ENCODE measurements around the gene COBL.
A peak's percentile ranks its signal among the peaks of the same experiment; 100 is the strongest.

COBL gene

GRCh38 chr7:51082940-51083533 lies 233.6 kb downstream of the COBL start:
- DNase-seq (ENCODE audit: extremely low read depth in 1 of 2, low read depth in 1 of 2), result no peak

GRCh38 chr7:51082096-51082840 lies 234.3 kb downstream of the COBL start:
- no peak for DNase-seq (ENCODE audit: extremely low read depth in 1 of 2, low read depth in 1 of 2)

GRCh38 chr7:51081270-51081890 lies 235.2 kb downstream of the COBL start:
- DNase-seq (ENCODE audit: extremely low read depth in 1 of 2, low read depth in 1 of 2), result no peak

GRCh38 chr7:51080622-51081269 lies 235.9 kb downstream of the COBL start:
- DNase-seq (ENCODE audit: extremely low read depth in 1 of 2, low read depth in 1 of 2), result no peak

- DNase-seq (ENCODE audit: extremely low read depth in 1 of 2, low read depth in 1 of 2), result no peak
Observed at GRCh38 chr7:51080216-51080615, 236.4 kb downstream of the COBL start.

- DNase-seq (ENCODE audit: extremely low read depth in 1 of 2, low read depth in 1 of 2), result no peak
Observed at GRCh38 chr7:51079494-51079893, 237.1 kb downstream of the COBL start.

- DNase-seq (ENCODE audit: extremely low read depth in 1 of 2, low read depth in 1 of 2), result no peak
Observed at GRCh38 chr7:51078653-51079052, 238.0 kb downstream of the COBL start.

- DNase-seq (ENCODE audit: extremely low read depth in 1 of 2, low read depth in 1 of 2), result no peak
Observed at GRCh38 chr7:51077987-51078370, 238.6 kb downstream of the COBL start.

- DNase-seq (ENCODE audit: extremely low read depth in 1 of 2, low read depth in 1 of 2), result no peak
Observed at GRCh38 chr7:51077316-51077986, 239.2 kb downstream of the COBL start.

- no peak for DNase-seq (ENCODE audit: extremely low read depth in 1 of 2, low read depth in 1 of 2)
Observed at GRCh38 chr7:51075681-51076580, 240.7 kb downstream of the COBL start.

GRCh38 chr7:51073171-51073570 lies 243.4 kb downstream of the COBL start:
- no peak for DNase-seq (ENCODE audit: extremely low read depth in 1 of 2, low read depth in 1 of 2)

GRCh38 chr7:51072281-51072680 lies 244.3 kb downstream of the COBL start:
- DNase-seq (ENCODE audit: extremely low read depth in 1 of 2, low read depth in 1 of 2), result no peak

- DNase-seq (ENCODE audit: extremely low read depth in 1 of 2, low read depth in 1 of 2), result no peak
Observed at GRCh38 chr7:51071427-51071826, 245.2 kb downstream of the COBL start.

- no peak for DNase-seq (ENCODE audit: extremely low read depth in 1 of 2, low read depth in 1 of 2)
Observed at GRCh38 chr7:51070151-51070550, 246.5 kb downstream of the COBL start.

- DNase-seq (ENCODE audit: extremely low read depth in 1 of 2, low read depth in 1 of 2), result no peak
Observed at GRCh38 chr7:51069411-51070083, 247.1 kb downstream of the COBL start.

GRCh38 chr7:51068401-51068800 lies 248.2 kb downstream of the COBL start:
- no peak for DNase-seq (ENCODE audit: extremely low read depth in 1 of 2, low read depth in 1 of 2)

- peak in 1 of 2 donors; percentile 5 for DNase-seq (ENCODE audit: extremely low read depth in 1 of 2, low read depth in 1 of 2)
Observed at GRCh38 chr7:51067757-51068156, 248.9 kb downstream of the COBL start.

- DNase-seq (ENCODE audit: extremely low read depth in 1 of 2, low read depth in 1 of 2), result no peak
Observed at GRCh38 chr7:51067258-51067657, 249.4 kb downstream of the COBL start.

GRCh38 chr7:51066405-51066882 lies 250.2 kb downstream of the COBL start:
- DNase-seq (ENCODE audit: extremely low read depth in 1 of 2, low read depth in 1 of 2), result no peak

Data from activated CD8-positive, alpha-beta memory T cell treated with anti-CD3 and anti-CD28 coated beads for 1 hour (primary cell).